Medulla oblongata (tissue), 1 donor: Measurements from ENCODE around the gene MKRN1.
"Not testable (repeated sequence)": the region's sequence is repeated elsewhere in the genome, so short reads cannot be mapped to it uniquely, and the experiment has no call there.

ENCODE experiments used
- DNase-seq: peaks from one replicate; pipeline ENCODE4 v3.0.0-alpha.2; 2015; ENCODE audit errors: extremely low spot score

MKRN1 gene

DNA sequence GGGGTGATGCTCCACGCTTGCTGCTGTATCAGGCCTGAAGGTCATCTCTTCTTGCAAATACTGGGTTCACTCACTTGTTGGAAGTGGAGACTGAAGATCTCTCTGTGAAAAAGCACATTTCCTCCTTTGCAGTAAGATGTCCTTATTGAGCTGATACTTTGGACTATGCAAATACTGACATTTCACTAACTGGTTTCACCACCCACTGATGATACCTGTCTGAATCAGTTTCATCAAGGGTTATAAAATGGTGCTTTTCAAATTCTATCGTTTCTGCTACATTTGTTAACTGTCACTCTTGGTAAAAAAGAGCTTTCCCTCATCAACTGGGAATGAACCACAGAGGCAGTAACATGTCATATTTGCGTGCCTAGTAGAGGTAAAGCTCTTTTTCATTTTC is 39.9 kb downstream of the MKRN1 start:
- DNase-seq, result no peak

DNA sequence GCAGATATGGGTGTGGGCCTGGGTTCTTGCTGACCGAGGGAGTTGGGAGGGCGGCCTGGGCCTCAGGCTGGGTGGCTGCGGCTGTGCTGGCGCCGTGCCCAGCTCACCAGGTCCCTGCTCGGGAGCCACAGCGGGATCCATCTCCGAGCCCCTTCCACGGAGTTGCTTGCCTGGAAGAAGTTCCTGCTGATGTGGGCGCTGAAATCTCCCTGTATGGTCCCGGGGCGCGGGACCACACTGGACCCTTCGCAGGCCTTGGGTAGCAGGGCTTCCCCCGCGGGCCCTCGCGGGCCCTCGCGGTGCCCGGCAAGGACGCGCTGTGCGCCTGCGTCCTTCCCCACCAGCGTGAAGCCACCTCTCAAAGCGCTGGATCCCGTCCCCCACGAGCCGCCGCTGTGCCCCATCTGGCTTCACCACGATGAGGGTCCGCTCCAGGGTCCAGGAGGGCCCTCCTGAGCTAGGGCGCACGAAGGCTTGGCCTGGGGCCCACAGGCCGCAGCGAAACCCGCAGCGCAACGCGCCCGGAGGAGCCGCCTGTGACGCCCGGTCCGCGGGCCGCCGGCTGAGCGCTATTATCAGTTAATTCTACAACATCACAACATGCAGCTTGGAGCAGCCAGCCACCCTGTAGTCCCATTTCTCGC is 43.9 kb downstream of the MKRN1 start:
- DNase-seq, result no peak

DNA sequence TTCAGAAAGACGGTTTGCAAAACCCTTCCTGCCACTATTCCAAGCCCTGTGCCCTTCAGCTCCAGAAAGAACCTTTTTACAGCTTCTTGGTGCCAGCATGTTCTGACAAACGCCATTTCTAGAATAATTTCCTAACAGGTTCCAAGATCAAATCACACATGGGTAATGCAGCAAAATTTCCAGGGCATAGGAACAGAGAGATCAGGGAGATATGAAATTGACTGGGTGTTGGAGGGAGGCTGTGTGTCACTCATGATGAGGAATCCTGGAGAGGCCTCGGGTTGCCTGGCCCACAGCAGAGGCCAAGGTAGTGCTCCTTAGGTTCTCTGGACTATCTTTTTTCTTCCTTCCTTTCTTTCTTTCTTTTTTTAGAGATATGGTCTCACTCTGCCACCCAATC is 45.9 kb downstream of the MKRN1 start:
- DNase-seq, result no peak

DNA sequence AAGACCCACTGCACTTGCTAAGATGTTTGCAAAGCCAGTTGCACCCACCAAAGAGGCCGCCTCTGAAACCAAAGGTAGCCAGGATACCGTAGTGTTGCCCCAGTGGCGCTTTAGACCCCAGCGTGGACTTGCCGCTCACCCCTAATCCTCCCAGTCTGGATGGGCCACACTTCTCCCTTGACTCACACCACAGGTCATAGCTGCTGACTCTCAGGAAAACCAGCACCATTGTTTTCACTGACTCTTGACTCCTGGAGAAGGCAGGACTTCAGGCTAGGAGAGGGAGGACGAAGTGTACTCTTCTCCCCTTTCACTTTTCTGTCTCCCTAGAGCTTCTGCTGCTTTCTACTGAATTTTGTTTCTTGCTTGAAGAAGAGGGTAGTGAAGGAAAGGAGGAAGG is 53.2 kb downstream of the MKRN1 start:
- no peak for DNase-seq

DNA sequence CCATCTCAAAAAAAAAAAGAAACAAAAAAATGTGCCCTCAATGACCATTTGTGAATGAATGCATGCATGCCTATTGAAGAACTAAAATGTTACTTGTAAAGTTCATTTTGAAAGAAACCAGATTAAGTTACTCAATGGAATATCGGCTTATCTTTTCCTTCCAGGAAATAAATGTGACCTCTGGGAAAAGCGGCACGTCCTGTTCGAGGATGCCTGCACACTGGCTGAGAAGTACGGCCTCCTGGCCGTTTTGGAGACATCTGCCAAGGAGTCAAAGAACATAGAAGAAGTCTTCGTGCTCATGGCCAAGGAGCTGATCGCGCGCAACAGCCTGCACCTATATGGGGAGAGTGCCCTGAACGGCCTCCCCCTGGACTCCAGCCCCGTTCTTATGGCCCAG is 53.6 kb downstream of the MKRN1 start:
- DNase-seq, result no peak

DNA sequence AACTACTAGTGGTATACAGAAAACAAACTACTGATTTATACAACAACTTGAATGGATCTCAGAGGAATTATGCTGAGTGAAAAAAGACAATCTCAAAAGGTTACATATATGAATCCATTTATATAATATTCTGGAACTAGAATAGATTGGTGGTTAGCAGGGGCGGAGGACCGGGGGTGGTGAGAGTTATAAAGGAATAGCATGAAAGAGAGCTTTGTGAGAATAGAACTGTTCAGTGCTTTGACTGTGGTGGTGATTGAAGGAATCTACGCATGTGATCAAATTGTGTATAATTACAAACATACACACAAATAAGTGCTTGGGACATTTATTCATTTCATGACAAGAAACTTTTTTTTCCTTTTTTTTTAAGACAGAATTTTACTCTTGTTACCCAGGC is 55.8 kb downstream of the MKRN1 start:
- DNase-seq, result no peak

DNA sequence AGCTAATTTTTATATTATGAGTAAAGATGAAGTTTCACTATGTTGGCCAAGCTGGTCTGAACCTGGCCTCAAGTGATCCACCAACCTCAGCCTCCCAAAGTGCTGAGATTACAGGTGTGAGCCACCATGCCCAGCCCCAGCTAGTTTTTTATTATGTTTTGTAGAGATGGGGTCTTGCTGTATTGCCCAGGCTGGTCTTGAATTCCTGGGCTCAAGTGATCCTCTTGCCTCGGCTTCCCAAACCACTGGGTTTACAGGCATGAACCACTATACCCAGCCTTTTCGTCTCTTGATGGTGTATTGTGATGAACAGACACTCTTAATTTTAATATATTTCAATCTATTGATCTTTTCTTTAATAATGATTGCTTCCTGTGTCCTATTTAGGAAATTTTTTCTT is 57.8 kb downstream of the MKRN1 start:
- no peak for DNase-seq

DNA sequence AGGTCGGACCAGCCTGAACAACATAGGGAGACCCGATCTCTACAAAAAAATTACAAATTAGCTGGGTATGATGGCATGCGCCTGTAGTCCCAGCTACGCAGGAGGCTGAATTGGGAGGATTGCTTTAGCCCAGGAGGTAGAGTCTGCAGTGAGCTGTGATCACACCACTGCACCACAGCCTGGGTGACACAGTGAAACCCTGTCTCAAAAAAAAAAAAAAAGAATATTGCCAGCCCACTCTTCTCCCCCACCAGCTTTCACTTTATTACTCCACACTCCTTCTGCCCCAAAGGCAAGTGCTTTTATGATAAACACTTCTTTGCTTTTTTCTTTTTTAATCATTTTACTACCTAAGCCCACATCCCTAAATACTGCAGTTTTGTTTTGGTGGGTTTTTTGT is 60.7 kb downstream of the MKRN1 start:
- no peak for DNase-seq

DNA sequence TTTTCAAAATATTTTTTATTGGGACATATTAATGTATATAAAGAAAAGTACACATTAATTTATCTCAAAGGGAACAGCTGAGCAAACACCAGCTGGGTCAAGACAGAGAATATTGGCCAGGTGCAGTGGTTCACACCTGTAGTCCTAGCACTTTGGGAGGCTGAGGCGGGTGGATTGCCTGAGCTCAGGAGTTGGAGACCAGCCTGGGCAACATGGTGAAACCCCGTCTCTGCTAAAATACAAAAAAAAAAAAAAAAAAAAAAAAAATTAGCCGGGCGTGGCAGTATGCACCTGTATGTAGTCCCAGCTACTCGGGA is 61.2 kb downstream of the MKRN1 start:
- DNase-seq, result not testable (repeated sequence)

DNA sequence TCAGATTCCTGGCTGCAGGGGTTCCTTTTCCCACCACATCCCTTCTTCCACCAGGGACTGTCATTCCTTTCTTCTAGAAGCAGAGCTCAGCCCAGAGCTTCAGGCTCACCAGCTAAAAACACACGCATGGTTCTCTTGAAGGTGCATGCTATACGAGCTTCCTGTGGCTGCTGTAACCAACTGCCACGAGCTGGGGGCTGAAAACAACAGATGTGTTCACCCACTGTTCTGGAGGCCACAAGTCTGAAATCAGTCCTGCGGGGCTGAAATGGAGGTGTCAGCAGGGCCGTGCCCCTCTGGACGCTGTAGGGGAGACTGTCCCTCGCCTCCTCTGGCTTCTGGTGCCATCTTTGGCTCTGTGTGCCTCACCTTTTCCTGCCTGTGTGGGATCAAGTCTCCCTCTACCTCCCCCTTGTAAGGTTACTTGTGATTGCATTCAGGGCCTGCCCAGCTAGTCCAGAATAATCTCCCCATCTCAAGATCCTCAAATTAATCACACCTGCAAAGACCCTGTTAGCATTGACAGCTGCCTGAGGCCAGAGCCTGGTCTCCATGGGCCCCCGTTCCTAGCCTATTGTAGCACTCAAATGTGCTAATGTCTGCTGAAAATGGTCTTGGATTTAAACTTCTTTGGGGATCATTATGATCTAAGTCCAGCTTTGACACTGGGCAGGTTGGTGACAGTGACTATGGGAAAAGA is 61.7 kb downstream of the MKRN1 start:
- DNase-seq, result no peak

DNA sequence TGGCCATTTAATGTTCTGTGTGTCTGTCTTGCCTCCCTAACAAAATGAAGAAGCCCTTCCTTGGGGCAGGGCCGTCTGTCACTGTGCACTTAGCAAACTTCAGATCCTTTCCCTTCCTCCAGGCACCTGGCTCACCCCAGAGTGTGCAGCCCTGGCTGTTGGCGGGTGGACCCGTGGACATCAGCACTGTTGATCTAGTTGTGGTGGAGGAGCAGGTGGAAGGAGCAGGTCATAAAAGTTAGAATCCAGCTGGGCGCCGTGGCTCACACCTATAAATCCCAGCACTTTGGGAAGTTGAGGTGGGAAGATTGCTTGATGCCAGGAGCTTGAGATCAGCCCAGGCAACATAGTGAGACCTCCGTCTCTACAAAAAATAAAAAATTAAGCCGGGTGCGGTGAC is 62.7 kb downstream of the MKRN1 start:
- no peak for DNase-seq

DNA sequence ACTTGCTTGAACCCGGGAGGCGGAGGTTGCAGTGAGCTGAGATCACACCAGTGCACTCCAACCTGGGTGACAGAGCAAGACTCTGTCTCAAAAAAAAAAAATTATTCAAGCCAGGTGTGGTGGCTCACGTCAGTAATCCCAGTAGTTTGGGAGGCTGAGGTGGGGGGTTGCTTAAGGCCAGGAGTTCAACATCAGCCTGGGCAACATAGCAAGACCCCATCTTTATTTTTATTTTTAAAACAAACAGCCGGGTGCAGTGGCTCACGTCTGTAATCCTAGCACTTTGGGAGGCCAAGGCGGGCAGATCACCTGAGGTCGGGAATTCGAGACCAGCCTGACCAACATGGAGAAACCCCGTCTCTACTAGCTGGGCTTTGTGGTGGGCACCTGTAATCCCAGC is 63.5 kb downstream of the MKRN1 start:
- DNase-seq, result not testable (repeated sequence)

DNA sequence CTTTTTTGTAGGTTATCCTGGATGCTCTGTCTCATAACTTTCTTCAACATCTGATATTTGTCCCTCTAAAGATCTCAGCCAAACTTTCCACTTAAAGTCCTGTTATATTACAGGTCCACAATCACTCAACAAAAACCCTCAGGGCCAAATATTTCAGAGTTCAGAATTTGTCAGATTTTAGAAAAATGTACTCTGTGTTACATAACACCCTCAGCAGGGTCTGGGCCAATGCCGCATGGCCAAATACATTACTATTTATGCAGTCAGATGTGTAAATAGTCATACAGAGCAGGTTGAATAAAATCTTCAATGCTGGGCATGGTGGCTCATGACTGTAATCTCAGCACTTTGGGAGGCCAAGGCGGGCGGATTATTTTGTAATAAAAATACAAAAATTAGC is 63.9 kb downstream of the MKRN1 start:
- no peak for DNase-seq

DNA sequence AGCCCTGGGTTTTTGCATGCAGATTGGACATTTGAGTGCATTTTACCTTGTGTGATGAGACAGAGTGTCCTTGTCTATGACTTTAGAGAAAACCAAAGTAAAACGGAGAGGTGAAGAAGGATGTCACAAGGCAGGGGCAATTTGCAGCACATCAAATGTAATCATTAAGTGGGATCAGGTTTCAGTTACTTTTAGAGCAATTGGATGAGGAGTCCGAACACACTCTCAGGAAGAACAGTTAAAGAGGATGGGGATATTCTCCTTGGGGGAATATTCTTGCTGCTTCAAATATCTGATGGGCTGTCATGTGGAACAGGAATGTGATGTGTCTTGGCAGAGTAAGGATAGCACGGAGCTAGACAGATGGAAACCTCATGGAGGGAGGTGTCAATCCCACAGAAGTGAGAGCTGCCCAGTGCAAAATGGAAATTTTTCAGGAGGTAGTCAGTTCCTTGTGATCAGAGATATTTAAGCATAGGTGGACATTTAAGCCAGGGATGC is 74.7 kb downstream of the MKRN1 start:
- no peak for DNase-seq

DNA sequence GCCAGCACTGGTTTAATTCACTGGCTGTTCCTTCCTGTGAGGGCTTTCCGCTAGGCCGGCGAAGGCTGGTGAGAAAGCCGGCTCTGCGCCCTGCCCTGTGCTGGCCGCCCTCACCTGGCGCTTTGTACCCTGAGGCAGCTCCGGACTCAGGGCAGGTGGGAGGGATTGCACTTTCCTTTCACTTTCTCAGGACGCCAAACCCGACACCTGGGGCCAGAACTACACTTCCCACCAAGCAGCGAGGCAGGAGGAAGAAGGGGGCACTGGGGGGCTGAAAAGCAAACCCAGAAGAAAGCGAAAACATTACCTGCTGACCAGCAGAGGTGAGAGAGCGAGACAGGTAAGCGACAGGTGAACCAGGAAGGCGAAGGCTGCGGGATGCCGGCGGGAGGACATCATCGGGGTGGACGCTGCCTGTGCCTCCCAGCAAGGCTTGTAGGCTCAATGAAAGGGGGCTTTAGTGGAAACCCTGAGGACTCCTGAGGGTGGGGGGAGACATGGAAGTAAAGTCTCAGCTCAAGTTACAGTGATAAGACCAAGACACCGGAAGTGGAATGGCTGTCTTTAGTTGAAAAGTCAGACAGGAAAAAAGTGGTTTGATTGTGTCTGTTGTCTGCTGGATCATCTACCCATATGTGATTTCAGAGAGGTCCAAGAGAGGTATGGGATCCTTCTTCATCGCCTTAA is 75.3 kb downstream of the MKRN1 start, which contains the start of gene RAB19:
Gene RAB19 (plus strand): TSS at position 181 of the 687 bp plus-strand sequence. CDS start 3,589 bp downstream, outside the sequence.
- no peak for DNase-seq
